NB4 (cell line): ENCODE results near the gene DENND1A.

Experiments
- DNase-seq: peaks from one replicate; pipeline ENCODE4 v3.0.0; 2010; ENCODE audit warnings: low read depth
- H3K4me3 ChIP-seq: one replicate; pipeline ENCODE4 v1.5.1; 2011; ENCODE audit warnings: mild to moderate bottlenecking, low read depth, low read length, moderate library complexity
- CTCF ChIP-seq: IDR thresholded peaks from one replicate; pipeline ENCODE4 v1.5.1; 2012; ENCODE audit warnings: low read depth, low read length
- MAX ChIP-seq: IDR thresholded peaks from 2 replicates; pipeline ENCODE4 v1.6.1; 2011; ENCODE audit warnings: low read depth, low read length
- MYC ChIP-seq: IDR thresholded peaks from 2 replicates; pipeline ENCODE4 v1.6.1; 2011; ENCODE audit warnings: low read depth, low read length
- POLR2A ChIP-seq: IDR thresholded peaks from 2 replicates; pipeline ENCODE4 v1.6.1; 2011; ENCODE audit warnings: mild to moderate bottlenecking; ENCODE audit not compliant: insufficient read length; ENCODE audit errors: extremely low read depth

Gene DENND1A

GRCh38 chr9:123551734-123552133 lies 378.2 kb downstream of the DENND1A start:
- DNase-seq, result no peak
- H3K4me3 ChIP-seq, result no peak overlapping the region
- no peak for TF ChIP-seq MAX
- no peak for TF ChIP-seq CTCF
- TF ChIP-seq POLR2A, result no peak
- TF ChIP-seq MYC, result no peak

DNA sequence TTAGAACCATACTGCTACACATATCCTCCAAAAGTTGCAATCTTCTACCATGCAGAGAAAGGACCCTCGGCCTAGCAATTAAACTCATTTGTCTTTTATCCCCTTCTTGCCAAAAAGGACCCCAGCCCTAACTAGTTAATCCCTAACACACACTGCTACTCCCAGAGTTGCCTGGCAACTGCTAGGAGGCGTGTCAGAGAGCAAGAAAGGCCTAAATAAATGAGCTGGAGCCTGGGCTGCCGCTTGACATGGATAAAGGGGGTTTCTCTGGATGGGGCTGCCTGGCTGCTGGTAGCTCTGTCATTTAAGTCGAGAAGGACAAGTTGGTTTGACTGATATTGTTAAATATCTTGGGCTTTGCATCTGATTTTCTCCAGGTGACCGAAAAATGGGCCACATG lies 379.1 kb downstream of the DENND1A start:
- no peak for DNase-seq
- TF ChIP-seq MAX, result no peak
- no peak for TF ChIP-seq POLR2A
- TF ChIP-seq MYC, result no peak
- no peak for TF ChIP-seq CTCF

DNA sequence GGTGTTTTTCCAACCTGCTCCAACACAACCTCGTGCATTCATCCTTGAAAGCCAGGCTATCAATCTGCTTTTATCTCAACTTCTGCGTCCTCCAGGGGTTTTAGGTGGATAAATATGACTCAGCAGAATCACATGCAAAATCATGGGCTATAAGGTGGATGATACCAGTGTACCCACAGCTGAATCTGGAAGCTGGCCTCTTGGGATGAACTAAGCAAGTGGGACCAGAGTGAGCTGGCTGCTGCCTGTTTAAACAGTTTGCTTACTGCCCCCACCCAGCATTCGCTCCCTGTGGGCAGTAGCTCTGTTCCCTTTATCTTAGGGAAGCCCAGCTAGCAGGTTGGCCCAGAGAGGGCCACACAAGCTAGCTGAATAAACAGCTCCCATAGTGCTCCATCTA lies 379.9 kb downstream of the DENND1A start:
- TF ChIP-seq CTCF, result no peak
- no peak for TF ChIP-seq POLR2A
- no peak for TF ChIP-seq MYC
- TF ChIP-seq MAX, result no peak
- peak; percentile 4 for DNase-seq
- H3K4me3 ChIP-seq, result no peak overlapping the region

More for the DNA sequence above, 379.1 kb downstream of the DENND1A start:
- no peak overlapping the region for H3K4me3 ChIP-seq

DNA sequence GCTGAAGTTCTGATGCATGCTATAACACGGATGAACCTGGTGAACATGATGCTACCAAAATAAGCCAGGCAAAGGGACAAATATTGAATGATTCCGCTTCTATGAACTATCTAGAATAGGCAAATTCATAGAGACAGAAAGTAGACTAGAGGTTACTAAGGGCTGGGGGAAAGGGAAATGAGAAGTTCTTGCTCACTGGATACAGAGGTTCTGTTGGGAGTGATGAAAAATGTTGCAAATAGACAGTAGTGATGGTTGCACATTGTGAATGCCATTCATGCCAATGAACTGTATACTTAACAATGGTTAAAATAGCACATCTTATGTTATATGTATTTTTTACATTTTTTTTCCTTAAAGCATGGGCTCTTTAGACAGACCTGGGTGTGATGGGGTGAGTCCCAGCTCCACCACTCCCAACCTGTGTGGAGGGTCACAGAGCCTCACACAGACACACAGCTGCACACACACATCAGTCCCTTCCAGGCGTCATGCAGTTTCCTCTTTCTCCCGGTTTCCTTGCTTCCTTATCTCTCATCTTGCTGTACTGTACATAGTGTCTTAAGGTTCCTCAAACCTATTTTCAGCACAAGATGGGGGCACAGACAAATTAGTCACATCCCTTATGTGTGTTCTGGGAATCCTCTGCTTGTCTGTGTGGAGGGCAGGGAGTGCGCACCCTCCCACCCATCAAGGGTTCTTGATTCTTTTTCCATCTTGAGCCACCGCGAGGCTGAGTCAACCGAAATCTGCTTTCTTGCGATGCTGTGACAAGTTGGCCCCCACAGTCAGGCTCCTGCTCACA lies 381.0 kb downstream of the DENND1A start:
- peak; percentile 66 for DNase-seq
- H3K4me3 ChIP-seq, result no peak overlapping the region
- no peak for TF ChIP-seq MYC
- TF ChIP-seq MAX, result no peak
- TF ChIP-seq CTCF, result no peak
- TF ChIP-seq POLR2A, result no peak

DNA sequence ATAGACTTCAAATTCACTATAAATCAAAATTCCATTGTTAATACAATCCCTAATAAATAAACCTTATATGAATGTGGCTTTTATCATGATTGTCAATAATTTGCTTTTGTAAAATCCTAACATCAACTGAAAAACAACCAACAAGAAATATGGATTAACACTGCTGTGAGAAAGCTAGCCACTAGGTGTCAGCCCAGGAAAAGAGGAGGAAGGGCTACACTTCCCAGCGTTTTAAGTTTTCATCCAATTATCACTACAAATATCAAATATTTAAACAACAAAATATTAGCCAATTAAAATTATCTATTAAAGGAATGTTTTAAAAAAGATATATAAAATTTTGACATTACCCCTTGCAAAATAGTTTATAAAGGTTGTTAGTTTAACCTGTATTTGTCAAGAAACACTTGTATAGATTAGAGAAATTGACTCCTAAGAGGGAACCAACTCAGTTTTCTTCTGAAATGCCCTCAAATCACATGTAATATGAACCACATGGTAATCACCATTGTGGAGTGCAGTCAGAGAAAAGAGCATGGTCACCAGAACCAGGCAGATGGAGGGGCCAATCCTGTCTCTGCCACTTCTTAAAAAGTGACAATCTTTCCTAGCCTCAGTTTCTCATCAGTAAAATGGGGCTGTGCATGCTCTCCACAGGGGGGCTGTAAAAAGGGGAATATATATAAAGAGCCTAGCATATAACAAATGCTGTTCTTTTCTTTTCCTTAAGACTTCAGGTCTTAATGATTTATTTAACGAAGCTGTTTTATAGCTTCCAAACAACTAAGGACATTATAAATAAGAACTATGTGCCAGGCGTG lies 385.7 kb downstream of the DENND1A start:
- DNase-seq, result peak; percentile 46

More for the DNA sequence above, 385.7 kb downstream of the DENND1A start:
- no peak overlapping the region for H3K4me3 ChIP-seq
- no peak for TF ChIP-seq MAX
- TF ChIP-seq MYC, result no peak
- peak; percentile 70 for TF ChIP-seq CTCF
